HL-60 (cell line): Measurements from ENCODE around the gene MFF.

Experiments used
- DNase-seq, 2 experiments: peaks; one replicate each; pipeline ENCODE4 v3.0.0-alpha.2; 2010 to 2020; ENCODE audit warnings: low read depth in 1 of 2, low spot score in 1 of 2
- H3K27ac ChIP-seq: fragments of 250-450 bp; sonication (Bioruptor Pico); replicated peaks from 2 replicates; pipeline ENCODE4 v1.5.1; 2020; ENCODE audit warnings: mild to moderate bottlenecking, moderate library complexity
- H3K27me3 ChIP-seq: fragments of 250-450 bp; sonication (Bioruptor Pico); 2 replicates; pipeline ENCODE4 v1.5.1; 2021; ENCODE audit warnings: mild to moderate bottlenecking, moderate library complexity; ENCODE audit not compliant: insufficient read depth, poor library complexity, severe bottlenecking
- H3K4me3 ChIP-seq: replicated peaks from 2 replicates; pipeline ENCODE4 v1.5.1; 2011; ENCODE audit warnings: mild to moderate bottlenecking, control low read depth, low read length; ENCODE audit not compliant: insufficient read depth
- CTCF ChIP-seq: IDR thresholded peaks from one replicate; pipeline ENCODE4 v1.5.1; 2011; ENCODE audit warnings: low read length, control low read depth, inconsistent platforms; ENCODE audit not compliant: insufficient read depth
- GABPA ChIP-seq: IDR thresholded peaks from 2 replicates; pipeline ENCODE4 v1.6.1; 2012; ENCODE audit warnings: low read depth
- POLR2AphosphoS5 ChIP-seq: IDR thresholded peaks from 2 replicates; pipeline ENCODE4 v1.6.1; 2012; ENCODE audit warnings: low read depth
- REST ChIP-seq: IDR thresholded peaks from 2 replicates; pipeline ENCODE4 v1.6.1; 2012; ENCODE audit warnings: low read depth; ENCODE audit not compliant: insufficient replicate concordance
- SPI1 ChIP-seq: IDR thresholded peaks from 2 replicates; pipeline ENCODE4 v1.6.1; 2012; ENCODE audit warnings: low read depth, mild to moderate bottlenecking, borderline replicate concordance
- long read RNA-seq: library from polyadenylated mRNA; unstranded; transcript quantifications from one replicate; pipeline ENCODE4 v2.0.0, GENCODE V29; 2020

The MFF gene
- long read RNA-seq, transcript MFF-201 (9 exons, 2,004 nt) = minor isoform, 31 of 327 reads
- long read RNA-seq, transcript MFF-203 (8 exons, 1,716 nt) = minor isoform, 11 of 327 reads
- long read RNA-seq, transcript MFF-205 (7 exons, 1,085 nt) = major isoform, 139 of 327 reads
- long read RNA-seq, transcript MFF-207 (6 exons, 1,548 nt) = minor isoform, 28 of 327 reads
- long read RNA-seq, partial matches to known transcripts = 8 of 327 reads
- long read RNA-seq, other reads (novel, unspliced or antisense) = 94 of 327 reads

- TF ChIP-seq POLR2AphosphoS5 = peak; percentile 58
- TF ChIP-seq REST = no peak
- no peak for TF ChIP-seq CTCF
- TF ChIP-seq GABPA = 0 out of 2 replicates have a peak, but pooled peaks have one; percentile 32
- TF ChIP-seq SPI1 = no peak
- DNase-seq = peak; percentile 85 to 94
- H3K4me3 ChIP-seq = peak within 1 kb of the TSS; percentile 96
- peak within 1 kb of the TSS; percentile 88 for H3K27ac ChIP-seq
- no peaks in the 10 kb centered on the region for H3K27me3 ChIP-seq
Observed at GRCh38 chr2:227324995-227325838, at the start of gene MFF. MFF (plus strand) TSS chr2:227325251; CDS start chr2:227330666, 5,415 bp downstream.

GRCh38 chr2:227280895-227281294 is 44.2 kb upstream of the MFF start:
- Histone ChIP-seq H3K27me3 (no peaks in the 10 kb centered on the region), H3K27ac (no peak overlapping the region), H3K4me3 (no peak overlapping the region)
- no peak for DNase-seq
- TF ChIP-seq REST = peak; percentile 89
- TF ChIP-seq CTCF = no peak

GRCh38 chr2:227285741-227286236 is 39.3 kb upstream of the MFF start:
- Histone ChIP-seq H3K27me3 (no peaks in the 10 kb centered on the region), H3K4me3 (no peak overlapping the region), H3K27ac (no peak overlapping the region)
- TF ChIP-seq POLR2AphosphoS5 (no peak), REST (no peak), CTCF (no peak), SPI1 (no peak), GABPA (no peak)
- no peak for DNase-seq
